Measurements from ENCODE around the gene PTPRQ. TPM values are rescaled to one million over a fixed set of nuclear protein-coding genes. Genes with fewer than 3 reads are reported as not detected.

The PTPRQ gene
- total RNA-seq, 5 donors from 2014 or later (not counting 1 experiment from before 2014, with no cell fraction given), result not detected

DNA sequence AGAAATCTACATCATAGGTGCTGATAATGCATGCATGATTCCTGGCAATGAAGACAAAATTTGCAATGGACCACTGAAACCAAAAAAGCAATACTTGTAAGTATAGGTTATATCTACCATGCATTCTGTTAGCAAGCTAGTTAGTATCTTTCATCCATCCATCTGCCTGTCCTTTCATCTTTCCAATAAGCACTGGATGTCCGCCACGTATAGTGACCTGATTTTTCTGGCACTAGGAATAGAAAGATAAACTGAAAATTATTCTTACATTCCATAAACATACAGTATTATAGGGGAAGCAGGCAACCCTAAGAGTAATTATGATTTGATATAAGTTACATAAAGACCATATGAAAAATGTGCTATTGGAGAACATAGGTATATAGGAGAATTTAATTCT is 176.2 kb downstream of the PTPRQ start:
- ChIA-PET POLR2A (no interaction called here), CTCF (no interaction called here)
- Mint-ChIP-seq H3K36me3 (no peaks in the 10 kb centered on the region), H3K27ac (no peak overlapping the region), H3K4me3 (no peak overlapping the region), H3K9me3 (peaks cover 0 to 8% (median under 1%) of the 10 kb centered on the region in 3 donors), H3K27me3 (no peaks in the 10 kb centered on the region), H3K4me1 (no peaks in the 10 kb centered on the region)
- no peak for DNase-seq
- Histone ChIP-seq H3K9me3 (no peaks in the 10 kb centered on the region), H3K4me3 (ENCODE audit: control insufficient read depth in 1 of 2, extremely low read depth in 1 of 2, low read length in 1 of 2) (no peak overlapping the region), H3K36me3 (ENCODE audit: control insufficient read depth in 2 of 2, extremely low read depth in 1 of 2, insufficient read depth in 1 of 2, low read length in 1 of 2) (no peaks in the 10 kb centered on the region), H3K27me3 (replicated peaks in 1 of 2; ENCODE audit: control insufficient read depth in 2 of 2, extremely low read depth in 1 of 2, insufficient read depth in 2 of 2, low read length in 1 of 2) (no peaks in the 10 kb centered on the region), H3K27ac (ENCODE audit: low read length) (no peak overlapping the region), H3K4me1 (ENCODE audit: control insufficient read depth in 1 of 2, extremely low read depth in 1 of 2, insufficient read depth in 2 of 2, low read length in 2 of 2) (no peaks in the 10 kb centered on the region)
- no peak for ATAC-seq (replicated peaks in 1 of 4)
- no CpG with 5 or more reads among the region's 2 CpGs for WGBS (ENCODE audit: insufficient coverage)

DNA sequence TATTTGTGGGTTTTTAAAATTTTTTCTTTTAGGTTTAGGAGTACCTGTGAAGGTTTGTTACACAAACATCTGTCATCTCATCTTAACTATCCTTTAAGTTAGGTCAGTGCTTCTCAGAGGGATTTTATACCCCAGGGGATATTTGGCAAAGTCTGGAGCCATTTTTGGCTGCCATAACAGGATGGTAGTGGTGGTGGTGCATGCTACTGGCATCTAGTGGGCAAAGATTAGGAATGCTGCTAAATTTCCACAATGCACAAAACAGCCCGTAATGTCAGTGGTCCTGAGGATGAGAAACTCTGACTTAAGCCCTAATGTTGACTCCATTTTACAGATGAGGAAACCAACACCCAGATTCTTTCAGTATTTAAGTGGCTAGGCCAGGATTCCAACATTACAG is 178.2 kb downstream of the PTPRQ start:
- Histone ChIP-seq H3K4me3 (ENCODE audit: control insufficient read depth in 1 of 2, extremely low read depth in 1 of 2, low read length in 1 of 2) (no peak overlapping the region), H3K9me3 (no peaks in the 10 kb centered on the region), H3K4me1 (ENCODE audit: control insufficient read depth in 1 of 2, extremely low read depth in 1 of 2, insufficient read depth in 2 of 2, low read length in 2 of 2) (no peaks in the 10 kb centered on the region), H3K27me3 (replicated peaks in 1 of 2; ENCODE audit: control insufficient read depth in 2 of 2, extremely low read depth in 1 of 2, insufficient read depth in 2 of 2, low read length in 1 of 2) (no peaks in the 10 kb centered on the region), H3K27ac (ENCODE audit: low read length) (no peak overlapping the region), H3K36me3 (ENCODE audit: control insufficient read depth in 2 of 2, extremely low read depth in 1 of 2, insufficient read depth in 1 of 2, low read length in 1 of 2) (no peaks in the 10 kb centered on the region)
- ChIA-PET POLR2A (no interaction called here), CTCF (no interaction called here)
- WGBS (ENCODE audit: insufficient coverage), result 83% methylated on average over 1 of the region's 1 CpG
- Mint-ChIP-seq H3K27ac (no peak overlapping the region), H3K36me3 (no peaks in the 10 kb centered on the region), H3K9me3 (peaks cover 0 to 7% (median 4%) of the 10 kb centered on the region in 3 donors), H3K27me3 (no peaks in the 10 kb centered on the region), H3K4me1 (no peaks in the 10 kb centered on the region), H3K4me3 (no peak overlapping the region)
- DNase-seq, result no peak
- no peak for ATAC-seq (replicated peaks in 1 of 4)

DNA sequence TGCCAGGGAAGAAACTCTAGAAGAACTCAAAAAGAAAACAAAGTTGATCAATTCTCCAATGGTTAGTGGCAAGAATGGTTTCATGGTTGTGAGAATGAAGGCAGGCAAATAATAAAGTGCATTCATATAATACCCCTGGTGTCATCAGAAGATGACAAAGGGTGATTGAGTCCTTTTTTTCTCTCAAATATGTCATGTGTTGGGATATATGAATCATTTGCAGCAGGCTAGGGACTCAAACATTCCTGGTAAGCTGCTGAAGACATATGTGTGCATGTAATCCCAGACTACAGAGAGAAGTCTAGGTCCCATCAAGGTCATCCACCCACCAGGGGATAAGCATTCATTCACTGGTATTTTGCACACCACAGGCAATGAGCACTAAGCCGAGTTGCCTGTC is 181.0 kb downstream of the PTPRQ start:
- H3K27ac ChIP-seq (ENCODE audit: low read length), result no peak overlapping the region
- CTCF ChIA-PET, result no interaction called here
- Mint-ChIP-seq H3K27me3 (no peaks in the 10 kb centered on the region), H3K27ac (no peak overlapping the region), H3K36me3 (no peaks in the 10 kb centered on the region), H3K4me1 (no peaks in the 10 kb centered on the region), H3K9me3 (peaks cover 0 to 7% (median 7%) of the 10 kb centered on the region in 3 donors), H3K4me3 (no peak overlapping the region)
- H3K4me3 ChIP-seq (ENCODE audit: control insufficient read depth in 1 of 2, extremely low read depth in 1 of 2, low read length in 1 of 2), result no peak overlapping the region
- DNase-seq (no peak), ATAC-seq (replicated peaks in 1 of 4) (no peak)
- H3K9me3 ChIP-seq, result no peaks in the 10 kb centered on the region
- 60% methylated on average over 1 of the region's 1 CpG for WGBS (ENCODE audit: insufficient coverage)
- POLR2A ChIA-PET, result no interaction called here
- no peaks in the 10 kb centered on the region for H3K4me1 ChIP-seq (ENCODE audit: control insufficient read depth in 1 of 2, extremely low read depth in 1 of 2, insufficient read depth in 2 of 2, low read length in 2 of 2)
- H3K27me3 ChIP-seq (replicated peaks in 1 of 2; ENCODE audit: control insufficient read depth in 2 of 2, extremely low read depth in 1 of 2, insufficient read depth in 2 of 2, low read length in 1 of 2), result no peaks in the 10 kb centered on the region
- no peaks in the 10 kb centered on the region for H3K36me3 ChIP-seq (ENCODE audit: control insufficient read depth in 2 of 2, extremely low read depth in 1 of 2, insufficient read depth in 1 of 2, low read length in 1 of 2)

DNA sequence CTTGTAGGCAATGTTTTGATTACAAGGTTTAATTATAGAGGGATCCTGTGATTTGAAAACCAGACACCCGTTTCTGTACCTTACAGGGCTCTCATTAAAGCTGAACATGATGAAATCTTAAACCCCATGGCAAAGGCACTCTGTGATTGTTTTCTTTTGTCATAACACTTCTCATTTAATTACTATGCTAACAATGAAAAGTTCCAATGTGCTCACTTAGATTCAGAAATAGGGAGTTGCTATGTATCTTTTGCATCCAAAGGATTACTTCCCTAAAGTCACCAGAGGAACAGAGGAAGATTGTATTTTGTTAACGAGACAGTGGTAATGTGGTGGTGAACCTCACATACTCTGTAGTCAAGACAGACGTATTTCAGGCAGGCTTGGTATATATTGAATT is 181.9 kb downstream of the PTPRQ start:
- POLR2A ChIA-PET, result no interaction called here

DNA sequence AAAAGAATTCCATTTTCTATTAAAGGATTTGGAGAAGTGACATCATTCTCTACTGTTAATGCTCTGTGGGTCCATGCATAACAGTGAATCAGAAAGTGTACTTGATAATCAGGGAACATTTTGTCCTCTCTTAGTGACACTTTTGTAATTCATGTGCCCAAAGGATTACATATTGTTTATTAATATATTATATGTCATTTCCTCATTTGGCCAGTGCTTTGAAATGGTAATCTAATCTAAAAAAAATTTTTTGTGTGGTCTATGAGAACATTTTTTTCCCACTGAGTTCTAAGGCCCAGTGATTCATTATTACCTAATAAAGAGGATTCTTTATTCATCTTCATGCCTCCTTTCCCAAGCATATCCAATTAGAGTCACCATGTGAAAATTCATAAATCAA is 183.7 kb downstream of the PTPRQ start:
- H3K4me3 Mint-ChIP-seq, result no peak overlapping the region
- POLR2A ChIA-PET, result no interaction called here
- Histone ChIP-seq H3K4me3 (ENCODE audit: control insufficient read depth in 1 of 2, extremely low read depth in 1 of 2, low read length in 1 of 2) (no peak overlapping the region), H3K36me3 (ENCODE audit: control insufficient read depth in 2 of 2, extremely low read depth in 1 of 2, insufficient read depth in 1 of 2, low read length in 1 of 2) (no peaks in the 10 kb centered on the region), H3K9me3 (no peaks in the 10 kb centered on the region), H3K27ac (ENCODE audit: low read length) (no peak overlapping the region), H3K4me1 (ENCODE audit: control insufficient read depth in 1 of 2, extremely low read depth in 1 of 2, insufficient read depth in 2 of 2, low read length in 2 of 2) (no peaks in the 10 kb centered on the region), H3K27me3 (replicated peaks in 1 of 2; ENCODE audit: control insufficient read depth in 2 of 2, extremely low read depth in 1 of 2, insufficient read depth in 2 of 2, low read length in 1 of 2) (no peaks in the 10 kb centered on the region)
- ATAC-seq (replicated peaks in 1 of 4) (no peak), DNase-seq (no peak)
- CTCF ChIA-PET, result no interaction called here
- no peaks in the 10 kb centered on the region for H3K36me3 Mint-ChIP-seq
- no peak overlapping the region for H3K27ac Mint-ChIP-seq
- H3K9me3 Mint-ChIP-seq, result peaks cover 0 to 10% (median 7%) of the 10 kb centered on the region in 3 donors
- no peaks in the 10 kb centered on the region for H3K4me1 Mint-ChIP-seq
- no peaks in the 10 kb centered on the region for H3K27me3 Mint-ChIP-seq

More for the DNA sequence above, 181.9 kb downstream of the PTPRQ start:
- Mint-ChIP-seq H3K27me3 (no peaks in the 10 kb centered on the region), H3K4me1 (no peaks in the 10 kb centered on the region), H3K4me3 (no peak overlapping the region), H3K27ac (no peak overlapping the region), H3K9me3 (peaks cover 0 to 7% (median 7%) of the 10 kb centered on the region in 3 donors), H3K36me3 (no peaks in the 10 kb centered on the region)
- no peak for ATAC-seq (replicated peaks in 1 of 4)
- H3K27ac ChIP-seq (ENCODE audit: low read length), result no peak overlapping the region
- no peak overlapping the region for H3K4me3 ChIP-seq (ENCODE audit: control insufficient read depth in 1 of 2, extremely low read depth in 1 of 2, low read length in 1 of 2)
- H3K9me3 ChIP-seq, result no peaks in the 10 kb centered on the region
- CTCF ChIA-PET, result no interaction called here
- H3K36me3 ChIP-seq (ENCODE audit: control insufficient read depth in 2 of 2, extremely low read depth in 1 of 2, insufficient read depth in 1 of 2, low read length in 1 of 2), result no peaks in the 10 kb centered on the region
- no peaks in the 10 kb centered on the region for H3K27me3 ChIP-seq (replicated peaks in 1 of 2; ENCODE audit: control insufficient read depth in 2 of 2, extremely low read depth in 1 of 2, insufficient read depth in 2 of 2, low read length in 1 of 2)
- DNase-seq, result no peak
- H3K4me1 ChIP-seq (ENCODE audit: control insufficient read depth in 1 of 2, extremely low read depth in 1 of 2, insufficient read depth in 2 of 2, low read length in 2 of 2), result no peaks in the 10 kb centered on the region
- no CpG with 5 or more reads among the region's 3 CpGs for whole genome bisulfite sequencing (ENCODE audit: insufficient coverage)

DNA sequence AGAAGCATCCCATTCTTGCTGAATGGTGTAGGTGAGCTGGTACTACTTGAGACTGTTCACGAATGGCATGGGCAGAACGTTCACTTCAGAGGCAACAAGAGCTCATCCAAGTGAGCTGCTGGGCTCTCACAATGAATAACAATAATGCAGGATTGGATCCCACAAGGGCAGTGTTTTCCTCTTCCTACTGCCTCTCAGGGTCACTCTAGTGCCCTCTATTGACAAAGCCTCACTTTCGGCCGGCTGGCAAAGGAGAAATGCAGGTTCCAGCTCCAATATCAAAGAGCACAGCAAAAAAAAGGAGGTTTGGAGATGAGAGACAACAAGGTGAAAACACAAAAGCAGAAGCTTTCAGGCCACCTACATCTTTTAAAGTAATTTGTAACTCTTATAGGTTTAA is 188.8 kb downstream of the PTPRQ start:
- Histone ChIP-seq H3K9me3 (no peaks in the 10 kb centered on the region), H3K4me3 (ENCODE audit: control insufficient read depth in 1 of 2, extremely low read depth in 1 of 2, low read length in 1 of 2) (no peak overlapping the region), H3K36me3 (ENCODE audit: control insufficient read depth in 2 of 2, extremely low read depth in 1 of 2, insufficient read depth in 1 of 2, low read length in 1 of 2) (no peaks in the 10 kb centered on the region), H3K27me3 (replicated peaks in 1 of 2; ENCODE audit: control insufficient read depth in 2 of 2, extremely low read depth in 1 of 2, insufficient read depth in 2 of 2, low read length in 1 of 2) (no peaks in the 10 kb centered on the region), H3K27ac (ENCODE audit: low read length) (no peak overlapping the region), H3K4me1 (ENCODE audit: control insufficient read depth in 1 of 2, extremely low read depth in 1 of 2, insufficient read depth in 2 of 2, low read length in 2 of 2) (no peaks in the 10 kb centered on the region)
- Mint-ChIP-seq H3K36me3 (no peaks in the 10 kb centered on the region), H3K4me3 (no peak overlapping the region), H3K27me3 (no peaks in the 10 kb centered on the region), H3K27ac (no peak overlapping the region), H3K9me3 (peaks cover 0 to 7% (median 4%) of the 10 kb centered on the region in 3 donors), H3K4me1 (no peaks in the 10 kb centered on the region)
- 78% methylated on average over 2 of the region's 4 CpGs for WGBS (ENCODE audit: insufficient coverage)
- CTCF ChIA-PET, result no interaction called here
- no peak for ATAC-seq (replicated peaks in 1 of 4)
- DNase-seq, result no peak
- POLR2A ChIA-PET, result no interaction called here

DNA sequence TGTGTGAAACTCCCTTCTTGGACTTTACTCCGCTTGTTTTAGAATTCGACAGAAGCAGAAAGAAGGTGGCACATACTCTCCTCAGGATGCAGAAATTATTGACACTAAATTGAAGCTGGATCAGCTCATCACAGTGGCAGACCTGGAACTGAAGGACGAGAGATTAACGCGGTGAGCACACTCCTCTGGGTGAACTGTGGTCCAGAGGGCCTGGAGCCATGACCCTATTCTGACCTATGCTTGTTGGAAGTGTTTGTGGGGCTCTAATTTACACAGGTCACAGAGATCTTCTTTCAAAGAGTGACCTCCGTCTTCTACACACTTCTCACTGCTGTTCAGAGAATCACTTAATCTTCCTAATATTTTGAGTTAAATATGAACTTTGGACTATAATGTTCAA is 190.9 kb downstream of the PTPRQ start:
- H3K9me3 ChIP-seq, result no peaks in the 10 kb centered on the region
- H3K27ac Mint-ChIP-seq, result no peak overlapping the region
- peaks cover 0 to 9% (median 5%) of the 10 kb centered on the region in 3 donors for H3K9me3 Mint-ChIP-seq
- CTCF ChIA-PET, result no interaction called here
- H3K4me3 Mint-ChIP-seq, result no peak overlapping the region
- no peaks in the 10 kb centered on the region for H3K36me3 Mint-ChIP-seq
- DNase-seq (no peak), ATAC-seq (replicated peaks in 1 of 4) (no peak)
- H3K4me3 ChIP-seq (ENCODE audit: control insufficient read depth in 1 of 2, extremely low read depth in 1 of 2, low read length in 1 of 2), result no peak overlapping the region
- H3K36me3 ChIP-seq (ENCODE audit: control insufficient read depth in 2 of 2, extremely low read depth in 1 of 2, insufficient read depth in 1 of 2, low read length in 1 of 2), result no peaks in the 10 kb centered on the region
- no peaks in the 10 kb centered on the region for H3K4me1 Mint-ChIP-seq
- H3K27ac ChIP-seq (ENCODE audit: low read length), result no peak overlapping the region
- H3K4me1 ChIP-seq (ENCODE audit: control insufficient read depth in 1 of 2, extremely low read depth in 1 of 2, insufficient read depth in 2 of 2, low read length in 2 of 2), result no peaks in the 10 kb centered on the region
- no peaks in the 10 kb centered on the region for H3K27me3 Mint-ChIP-seq
- WGBS (ENCODE audit: insufficient coverage), result 67% methylated on average over 5 of the region's 6 CpGs
- no peaks in the 10 kb centered on the region for H3K27me3 ChIP-seq (replicated peaks in 1 of 2; ENCODE audit: control insufficient read depth in 2 of 2, extremely low read depth in 1 of 2, insufficient read depth in 2 of 2, low read length in 1 of 2)
- POLR2A ChIA-PET, result no interaction called here

Measured in T-cell (primary cell).